Measurements from ENCODE around the gene KCNIP4.

DNA sequence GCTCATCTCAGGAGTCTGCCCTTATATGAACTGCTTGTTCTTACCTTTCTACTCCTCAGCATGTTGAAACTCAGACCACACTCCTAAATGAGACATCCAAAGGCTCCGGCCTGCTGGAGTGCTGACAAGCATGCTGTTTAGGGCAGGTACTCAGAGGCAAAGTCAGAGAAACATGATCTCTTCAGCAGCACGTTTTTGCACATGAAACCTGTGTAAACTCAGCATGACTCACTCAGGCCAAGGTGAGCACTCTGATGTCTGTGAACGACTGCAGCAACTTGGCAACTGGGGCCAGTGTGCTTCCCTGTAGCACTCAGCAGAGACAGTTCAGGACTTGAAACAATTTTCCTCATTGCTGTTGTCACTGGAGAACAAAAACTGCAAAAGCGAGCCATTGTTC, 1138.8 kb downstream of the KCNIP4 start:
- TF ChIP-seq CREB1 (CRISPR knock-in tag; IDR thresholded peaks at IDR 0.05; ENCODE audit: low read depth) (no peak), POLR2AphosphoS5 (IDR thresholded peaks at IDR 0.05; ENCODE audit: low read depth) (no peak), REST (IDR thresholded peaks at IDR 0.05; ENCODE audit: unreplicated experiment) (no peak), EZH2 (IDR thresholded peaks at IDR 0.05; ENCODE audit: low read depth, unreplicated experiment) (no peak), NANOG (IDR thresholded peaks at IDR 0.05; ENCODE audit: borderline replicate concordance) (no peak), EZH2phosphoT487 (IDR thresholded peaks at IDR 0.05; ENCODE audit: unreplicated experiment) (no peak), JUNB (IDR thresholded peaks at IDR 0.05; ENCODE audit: unreplicated experiment) (no peak), STAT1 (IDR thresholded peaks at IDR 0.05; ENCODE audit: unreplicated experiment) (no peak), ZNF331 (CRISPR knock-in tag; IDR thresholded peaks at IDR 0.05; ENCODE audit: low read depth) (no peak), ZNF114 (CRISPR knock-in tag; IDR thresholded peaks at IDR 0.05) (no peak)
- TF ChIP-seq, protein P1, sequence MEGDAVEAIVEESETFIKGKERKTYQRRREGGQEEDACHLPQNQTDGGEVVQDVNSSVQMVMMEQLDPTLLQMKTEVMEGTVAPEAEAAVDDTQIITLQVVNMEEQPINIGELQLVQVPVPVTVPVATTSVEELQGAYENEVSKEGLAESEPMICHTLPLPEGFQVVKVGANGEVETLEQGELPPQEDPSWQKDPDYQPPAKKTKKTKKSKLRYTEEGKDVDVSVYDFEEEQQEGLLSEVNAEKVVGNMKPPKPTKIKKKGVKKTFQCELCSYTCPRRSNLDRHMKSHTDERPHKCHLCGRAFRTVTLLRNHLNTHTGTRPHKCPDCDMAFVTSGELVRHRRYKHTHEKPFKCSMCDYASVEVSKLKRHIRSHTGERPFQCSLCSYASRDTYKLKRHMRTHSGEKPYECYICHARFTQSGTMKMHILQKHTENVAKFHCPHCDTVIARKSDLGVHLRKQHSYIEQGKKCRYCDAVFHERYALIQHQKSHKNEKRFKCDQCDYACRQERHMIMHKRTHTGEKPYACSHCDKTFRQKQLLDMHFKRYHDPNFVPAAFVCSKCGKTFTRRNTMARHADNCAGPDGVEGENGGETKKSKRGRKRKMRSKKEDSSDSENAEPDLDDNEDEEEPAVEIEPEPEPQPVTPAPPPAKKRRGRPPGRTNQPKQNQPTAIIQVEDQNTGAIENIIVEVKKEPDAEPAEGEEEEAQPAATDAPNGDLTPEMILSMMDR (conservative IDR thresholded peaks at IDR 0.05; ENCODE audit: low read depth in 2 of 2), result no peak
- TF ChIP-seq, protein P2, sequence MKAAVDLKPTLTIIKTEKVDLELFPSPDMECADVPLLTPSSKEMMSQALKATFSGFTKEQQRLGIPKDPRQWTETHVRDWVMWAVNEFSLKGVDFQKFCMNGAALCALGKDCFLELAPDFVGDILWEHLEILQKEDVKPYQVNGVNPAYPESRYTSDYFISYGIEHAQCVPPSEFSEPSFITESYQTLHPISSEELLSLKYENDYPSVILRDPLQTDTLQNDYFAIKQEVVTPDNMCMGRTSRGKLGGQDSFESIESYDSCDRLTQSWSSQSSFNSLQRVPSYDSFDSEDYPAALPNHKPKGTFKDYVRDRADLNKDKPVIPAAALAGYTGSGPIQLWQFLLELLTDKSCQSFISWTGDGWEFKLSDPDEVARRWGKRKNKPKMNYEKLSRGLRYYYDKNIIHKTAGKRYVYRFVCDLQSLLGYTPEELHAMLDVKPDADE (IDR thresholded peaks at IDR 0.05), result no peak
- TF ChIP-seq, protein P3, sequence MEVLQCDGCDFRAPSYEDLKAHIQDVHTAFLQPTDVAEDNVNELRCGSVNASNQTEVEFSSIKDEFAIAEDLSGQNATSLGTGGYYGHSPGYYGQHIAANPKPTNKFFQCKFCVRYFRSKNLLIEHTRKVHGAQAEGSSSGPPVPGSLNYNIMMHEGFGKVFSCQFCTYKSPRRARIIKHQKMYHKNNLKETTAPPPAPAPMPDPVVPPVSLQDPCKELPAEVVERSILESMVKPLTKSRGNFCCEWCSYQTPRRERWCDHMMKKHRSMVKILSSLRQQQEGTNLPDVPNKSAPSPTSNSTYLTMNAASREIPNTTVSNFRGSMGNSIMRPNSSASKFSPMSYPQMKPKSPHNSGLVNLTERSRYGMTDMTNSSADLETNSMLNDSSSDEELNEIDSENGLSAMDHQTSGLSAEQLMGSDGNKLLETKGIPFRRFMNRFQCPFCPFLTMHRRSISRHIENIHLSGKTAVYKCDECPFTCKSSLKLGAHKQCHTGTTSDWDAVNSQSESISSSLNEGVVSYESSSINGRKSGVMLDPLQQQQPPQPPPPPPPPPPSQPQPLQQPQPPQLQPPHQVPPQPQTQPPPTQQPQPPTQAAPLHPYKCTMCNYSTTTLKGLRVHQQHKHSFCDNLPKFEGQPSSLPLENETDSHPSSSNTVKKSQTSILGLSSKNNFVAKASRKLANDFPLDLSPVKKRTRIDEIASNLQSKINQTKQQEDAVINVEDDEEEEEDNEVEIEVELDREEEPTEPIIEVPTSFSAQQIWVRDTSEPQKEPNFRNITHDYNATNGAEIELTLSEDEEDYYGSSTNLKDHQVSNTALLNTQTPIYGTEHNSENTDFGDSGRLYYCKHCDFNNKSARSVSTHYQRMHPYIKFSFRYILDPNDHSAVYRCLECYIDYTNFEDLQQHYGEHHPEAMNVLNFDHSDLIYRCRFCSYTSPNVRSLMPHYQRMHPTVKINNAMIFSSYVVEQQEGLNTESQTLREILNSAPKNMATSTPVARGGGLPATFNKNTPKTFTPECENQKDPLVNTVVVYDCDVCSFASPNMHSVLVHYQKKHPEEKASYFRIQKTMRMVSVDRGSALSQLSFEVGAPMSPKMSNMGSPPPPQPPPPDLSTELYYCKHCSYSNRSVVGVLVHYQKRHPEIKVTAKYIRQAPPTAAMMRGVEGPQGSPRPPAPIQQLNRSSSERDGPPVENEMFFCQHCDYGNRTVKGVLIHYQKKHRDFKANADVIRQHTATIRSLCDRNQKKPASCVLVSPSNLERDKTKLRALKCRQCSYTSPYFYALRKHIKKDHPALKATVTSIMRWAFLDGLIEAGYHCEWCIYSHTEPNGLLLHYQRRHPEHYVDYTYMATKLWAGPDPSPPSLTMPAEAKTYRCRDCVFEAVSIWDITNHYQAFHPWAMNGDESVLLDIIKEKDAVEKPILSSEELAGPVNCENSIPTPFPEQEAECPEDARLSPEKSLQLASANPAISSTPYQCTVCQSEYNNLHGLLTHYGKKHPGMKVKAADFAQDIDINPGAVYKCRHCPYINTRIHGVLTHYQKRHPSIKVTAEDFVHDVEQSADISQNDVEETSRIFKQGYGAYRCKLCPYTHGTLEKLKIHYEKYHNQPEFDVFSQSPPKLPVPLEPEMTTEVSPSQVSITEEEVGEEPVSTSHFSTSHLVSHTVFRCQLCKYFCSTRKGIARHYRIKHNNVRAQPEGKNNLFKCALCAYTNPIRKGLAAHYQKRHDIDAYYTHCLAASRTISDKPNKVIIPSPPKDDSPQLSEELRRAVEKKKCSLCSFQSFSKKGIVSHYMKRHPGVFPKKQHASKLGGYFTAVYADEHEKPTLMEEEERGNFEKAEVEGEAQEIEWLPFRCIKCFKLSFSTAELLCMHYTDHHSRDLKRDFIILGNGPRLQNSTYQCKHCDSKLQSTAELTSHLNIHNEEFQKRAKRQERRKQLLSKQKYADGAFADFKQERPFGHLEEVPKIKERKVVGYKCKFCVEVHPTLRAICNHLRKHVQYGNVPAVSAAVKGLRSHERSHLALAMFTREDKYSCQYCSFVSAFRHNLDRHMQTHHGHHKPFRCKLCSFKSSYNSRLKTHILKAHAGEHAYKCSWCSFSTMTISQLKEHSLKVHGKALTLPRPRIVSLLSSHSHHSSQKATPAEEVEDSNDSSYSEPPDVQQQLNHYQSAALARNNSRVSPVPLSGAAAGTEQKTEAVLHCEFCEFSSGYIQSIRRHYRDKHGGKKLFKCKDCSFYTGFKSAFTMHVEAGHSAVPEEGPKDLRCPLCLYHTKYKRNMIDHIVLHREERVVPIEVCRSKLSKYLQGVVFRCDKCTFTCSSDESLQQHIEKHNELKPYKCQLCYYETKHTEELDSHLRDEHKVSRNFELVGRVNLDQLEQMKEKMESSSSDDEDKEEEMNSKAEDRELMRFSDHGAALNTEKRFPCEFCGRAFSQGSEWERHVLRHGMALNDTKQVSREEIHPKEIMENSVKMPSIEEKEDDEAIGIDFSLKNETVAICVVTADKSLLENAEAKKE (CRISPR knock-in tag; IDR thresholded peaks at IDR 0.05), result no peak
